GM19351 (cell line): ENCODE measurements around the gene LPAR1.
"Not testable (repeated sequence)": the region's sequence is repeated elsewhere in the genome, so short reads cannot be mapped to it uniquely, and the experiment has no call there.

Source experiments
- ATAC-seq: cut with Tn5 transposase; IDR thresholded peaks from one replicate; pipeline ENCODE4 v1.9.1; 2021; ENCODE audit warnings: mild to moderate bottlenecking, moderate library complexity; ENCODE audit not compliant: unreplicated experiment

The LPAR1 gene

DNA sequence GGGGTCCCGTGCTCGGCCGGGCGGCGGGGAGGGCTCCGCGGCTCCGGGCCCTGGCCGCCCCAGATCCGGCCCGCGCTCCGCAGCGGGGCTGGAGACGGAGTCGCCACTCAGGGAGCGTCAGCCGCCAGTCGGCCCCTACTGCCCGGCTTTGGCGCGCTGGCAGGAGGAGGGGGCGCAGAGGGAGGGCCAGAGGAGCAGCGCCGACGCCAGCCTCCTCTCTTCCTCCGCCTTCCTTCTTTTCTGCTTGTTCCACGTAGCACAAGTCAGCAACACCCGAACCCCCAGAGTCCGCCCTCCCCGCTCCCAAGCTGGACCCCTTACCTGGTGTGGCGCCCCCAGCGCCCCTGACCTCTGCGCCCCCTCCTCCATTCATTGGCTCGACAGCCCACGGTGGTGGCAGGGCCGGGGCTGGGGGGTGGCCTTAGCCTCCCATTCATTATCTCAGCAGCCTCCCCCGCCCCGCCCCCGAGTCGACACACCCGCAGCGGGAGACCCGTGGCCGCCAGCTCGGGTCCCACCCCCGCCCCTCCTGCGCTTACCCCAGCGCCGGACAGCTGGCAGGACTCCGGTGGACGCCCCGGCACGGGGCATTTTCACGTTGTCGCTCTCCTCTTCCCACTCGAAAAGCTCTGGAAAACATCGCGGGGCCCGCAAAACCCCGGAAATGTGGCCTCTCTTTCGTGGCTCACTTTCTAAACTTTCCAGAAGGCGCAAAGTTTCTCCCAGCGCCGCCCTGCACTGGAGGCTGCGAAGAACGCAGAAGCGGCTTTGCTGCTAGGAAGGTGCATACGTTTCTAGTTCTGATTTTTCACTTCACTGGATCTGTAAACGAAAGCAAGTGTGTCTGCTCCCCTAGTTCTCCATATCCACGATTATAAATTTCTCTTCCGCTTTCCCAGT lies at the start of gene LPAR1:
TSS of gene LPAR1 (minus strand) at position 140 of the 900 bp plus-strand sequence. CDS start 66,353 bp downstream, outside the sequence.
- ATAC-seq: peak; percentile 21

DNA sequence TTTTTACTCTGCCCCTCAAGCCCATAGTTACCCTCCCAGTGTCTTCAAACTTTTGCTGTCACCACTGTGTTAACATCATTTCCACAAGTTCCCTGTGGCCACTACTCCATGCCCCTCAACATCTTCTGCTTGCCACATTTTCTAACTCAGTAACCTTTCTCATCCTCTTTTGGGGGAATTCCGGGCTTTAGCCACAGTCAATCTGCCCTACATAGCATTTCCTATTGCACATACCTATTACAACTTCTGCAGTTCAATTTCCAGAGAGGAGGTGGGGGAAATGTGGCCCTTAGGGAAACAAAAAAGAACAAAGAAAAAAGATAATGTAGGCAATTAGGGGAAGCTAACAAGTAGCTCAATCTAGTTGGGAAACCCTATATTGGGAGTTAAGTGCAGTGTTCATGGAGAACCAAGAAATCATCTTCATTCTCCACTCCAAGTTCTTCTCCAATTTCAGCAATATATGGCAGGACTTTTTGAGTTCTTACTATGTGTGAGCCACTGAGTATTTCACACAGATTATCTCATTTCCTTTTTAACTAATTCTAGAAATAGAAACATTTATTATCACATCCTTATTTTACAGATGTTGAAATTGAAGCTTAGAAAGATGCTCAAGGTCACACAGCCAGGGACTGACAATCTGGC lies 40.2 kb upstream of the LPAR1 start:
- peak; percentile 63 for ATAC-seq

DNA sequence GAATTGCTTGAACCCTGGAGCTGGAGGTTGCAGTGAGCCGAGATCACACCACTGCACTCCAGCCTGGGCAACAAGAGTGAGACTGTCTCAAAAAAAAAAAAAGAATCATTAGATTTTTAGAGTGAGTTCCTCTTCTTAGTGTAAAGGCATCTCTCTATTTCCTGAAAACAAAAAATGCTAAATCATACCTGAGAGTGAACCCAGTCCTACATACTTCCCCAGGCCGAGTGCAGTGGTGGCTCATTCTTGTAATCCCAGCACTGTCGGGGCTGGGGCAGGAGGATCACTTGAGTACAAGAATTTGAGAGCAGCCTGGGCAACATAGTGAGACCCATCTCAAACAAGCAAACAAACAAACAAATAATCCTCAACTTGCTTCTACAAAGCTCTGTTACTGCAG lies 38.2 kb upstream of the LPAR1 start:
- no peak for ATAC-seq

DNA sequence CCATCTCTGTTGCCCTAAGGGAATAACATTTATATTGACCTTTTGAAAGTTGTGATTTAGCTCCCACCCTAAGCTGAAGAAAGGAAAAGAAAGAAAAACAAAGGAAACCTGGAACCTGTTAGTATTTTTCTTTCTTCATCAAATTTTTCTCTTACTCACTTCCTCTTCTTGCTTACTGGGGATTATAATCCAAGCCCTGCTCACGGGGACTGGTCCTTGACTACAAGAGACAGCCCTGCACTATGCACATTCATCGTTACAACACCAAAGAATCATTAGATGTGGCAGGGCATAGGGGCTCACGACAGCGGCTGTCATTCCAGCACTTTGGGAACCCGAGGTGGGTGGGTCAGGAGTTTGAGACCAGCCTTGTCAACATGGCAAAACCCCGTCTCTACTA lies 37.8 kb upstream of the LPAR1 start:
- no peak for ATAC-seq

DNA sequence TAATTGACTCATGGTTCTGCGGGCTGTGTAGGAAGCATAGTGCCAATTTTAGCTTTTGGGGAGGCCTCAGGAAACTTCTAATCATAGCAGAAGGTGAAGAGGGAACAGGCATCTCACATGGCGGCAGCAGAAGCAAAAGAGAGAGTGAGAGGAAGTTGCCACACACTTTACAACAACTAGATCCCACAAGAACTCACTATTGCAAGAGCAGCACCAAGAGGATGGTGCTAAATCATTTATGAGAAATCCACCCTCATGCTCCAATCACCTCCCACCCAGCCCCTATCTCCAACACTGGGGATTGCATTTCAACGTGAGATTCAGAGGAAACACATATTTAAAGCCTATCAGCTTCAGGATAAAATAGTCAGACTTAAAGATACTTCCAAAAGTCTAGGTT lies 36.1 kb upstream of the LPAR1 start:
- ATAC-seq: no peak

GRCh38 chr9:111069183-111069582 lies 30.9 kb upstream of the LPAR1 start:
- no peak for ATAC-seq

GRCh38 chr9:111068771-111069170 lies 30.5 kb upstream of the LPAR1 start:
- no peak for ATAC-seq

GRCh38 chr9:111068383-111068730 lies 30.1 kb upstream of the LPAR1 start:
- ATAC-seq: no peak

- ATAC-seq: no peak
These were observed 28.2 kb upstream of the LPAR1 start for GRCh38 chr9:111066468-111066867.

GRCh38 chr9:111065414-111065813 lies 27.1 kb upstream of the LPAR1 start:
- peak; percentile 50 for ATAC-seq

GRCh38 chr9:111064160-111064837 lies 26.0 kb upstream of the LPAR1 start:
- no peak for ATAC-seq

GRCh38 chr9:111063332-111063731 lies 25.1 kb upstream of the LPAR1 start:
- no peak for ATAC-seq

DNA sequence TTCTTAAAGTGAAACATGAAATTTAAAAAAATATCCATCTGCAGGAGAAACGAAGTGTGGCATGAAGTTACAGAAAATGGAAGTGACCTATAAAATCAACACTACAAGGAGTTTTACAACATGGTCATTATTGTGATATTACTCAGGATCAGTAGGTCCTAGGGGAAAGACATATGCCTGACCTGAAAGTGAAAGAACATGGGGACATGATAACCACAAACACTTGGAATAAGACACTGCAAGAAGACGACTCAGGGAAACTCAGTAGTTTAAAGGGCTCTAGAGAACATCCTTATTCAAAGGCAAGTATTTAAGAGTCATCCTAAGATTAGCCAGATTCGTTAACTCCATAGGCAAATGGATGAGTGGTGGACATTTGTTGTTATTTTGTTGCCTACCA lies 19.9 kb upstream of the LPAR1 start:
- no peak for ATAC-seq

GRCh38 chr9:111056538-111056937 lies 18.3 kb upstream of the LPAR1 start:
- ATAC-seq: no peak

DNA sequence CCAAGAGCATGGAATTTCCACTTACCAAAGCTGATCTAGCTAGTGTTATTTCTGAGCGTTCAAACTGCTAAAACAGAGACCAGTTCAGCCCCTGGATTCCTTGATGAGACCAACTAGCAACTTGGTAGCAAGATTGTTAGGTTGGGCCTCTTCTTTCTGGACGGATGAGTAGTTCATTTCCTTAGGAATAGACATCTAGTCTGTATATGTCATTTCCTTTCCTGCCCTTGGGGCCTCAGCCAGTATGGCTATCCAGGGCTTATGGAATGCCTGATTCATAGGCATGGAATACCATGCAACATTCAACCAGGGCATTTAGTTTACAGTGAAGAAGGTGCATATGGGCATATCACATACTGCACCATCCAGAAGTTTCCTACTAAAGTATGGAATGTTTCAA lies 14.5 kb upstream of the LPAR1 start:
- no peak for ATAC-seq

DNA sequence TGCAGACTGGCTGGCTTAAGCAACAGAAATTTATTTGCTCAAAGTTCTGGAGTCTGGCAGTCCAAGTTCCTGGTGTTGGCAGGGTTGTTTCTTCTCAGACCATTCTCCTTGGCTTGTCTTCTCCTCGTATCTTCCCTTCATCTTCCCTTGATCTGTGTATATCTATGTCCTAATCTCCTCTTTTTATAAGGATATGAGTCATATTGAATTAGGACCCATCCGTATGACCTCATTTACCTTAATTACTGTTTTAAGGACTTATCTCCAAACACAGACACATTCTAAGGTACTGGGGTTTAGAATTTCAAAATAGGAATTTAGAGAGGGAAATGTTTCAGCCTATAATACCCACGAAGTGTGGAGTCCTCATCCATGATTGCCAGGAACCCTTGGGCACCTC lies 13.1 kb upstream of the LPAR1 start:
- ATAC-seq: no peak

DNA sequence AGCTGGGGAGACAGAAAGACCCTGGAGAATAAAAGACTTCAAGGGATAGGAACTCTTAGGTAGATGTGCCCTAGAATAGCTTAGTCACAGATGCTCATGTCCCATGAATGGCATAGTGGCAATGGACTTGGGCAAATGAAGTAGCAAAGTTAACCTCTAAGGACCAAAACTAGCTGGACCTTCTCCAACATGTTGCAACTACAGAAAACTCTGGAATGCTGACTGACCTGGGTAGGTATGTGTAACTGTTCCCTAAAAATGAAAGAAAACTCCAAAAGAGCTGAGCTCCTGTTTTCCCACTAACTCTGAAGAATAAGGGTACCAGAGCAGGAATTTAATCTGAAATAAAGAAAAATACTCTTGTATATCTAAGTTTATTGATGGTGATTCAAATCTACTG lies 12.5 kb upstream of the LPAR1 start:
- ATAC-seq: no peak

GRCh38 chr9:111047287-111047686 lies 9.0 kb upstream of the LPAR1 start:
- not testable (repeated sequence) for ATAC-seq

DNA sequence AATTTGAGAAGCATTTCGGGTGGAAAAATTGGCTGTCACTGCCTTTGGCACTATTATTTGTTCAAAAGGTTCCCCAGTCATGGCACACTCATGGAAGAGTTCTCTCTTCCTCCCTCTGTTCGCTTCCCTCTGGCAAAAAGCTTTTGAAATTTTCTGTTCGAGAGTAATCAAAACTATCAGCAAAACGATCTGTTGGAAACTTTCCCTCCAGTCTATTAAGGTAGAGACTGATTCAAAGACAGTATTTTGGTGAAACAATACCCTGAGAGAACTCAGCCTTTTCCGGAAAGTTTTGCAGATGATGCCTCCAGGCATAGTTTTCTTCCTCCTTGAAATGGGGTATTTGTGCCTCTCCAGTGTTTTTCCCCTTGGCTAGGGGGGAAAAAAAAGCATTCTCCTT lies 3.6 kb upstream of the LPAR1 start:
- no peak for ATAC-seq

DNA sequence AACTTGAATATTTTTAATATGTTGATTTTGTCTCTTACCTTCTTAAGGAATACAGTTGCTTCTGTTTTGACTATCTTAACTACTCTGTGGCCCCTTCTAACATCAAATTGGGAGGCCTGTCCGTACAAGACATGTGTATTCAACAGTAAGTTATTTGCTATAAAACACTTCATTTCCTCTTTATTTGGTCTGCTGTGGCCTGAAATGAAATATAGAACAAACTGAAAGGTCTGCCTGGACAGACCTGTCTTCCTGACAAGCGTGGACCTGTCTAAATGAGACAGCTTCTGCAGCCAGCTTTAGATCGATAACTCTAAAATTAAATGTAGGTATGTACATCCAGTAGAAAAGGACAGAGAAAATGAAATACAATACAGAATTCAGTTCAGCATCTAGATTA lies 2.2 kb upstream of the LPAR1 start:
- no peak for ATAC-seq

GRCh38 chr9:111039231-111039906 lies 1.1 kb upstream of the LPAR1 start:
- ATAC-seq: no peak
